K562 (cell line): ENCODE measurements around the gene SLC7A14. TPM values are rescaled to one million over a fixed set of nuclear protein-coding genes. Genes with fewer than 3 reads are reported as not detected.

Experiments
- ATAC-seq: fragments of 200-7000 bp; cut with Tn5 transposase; 3 replicates; pipeline ENCODE4 v1.9.1; 2020; ENCODE audit warnings: moderate library complexity
- BruUV-seq: library from RNA; stranded (reverse); fragments of 400-500 nt; replicated peaks from 2 replicates; lab custom pipeline; 2021; lab: Mats Ljungman, UMichigan
- CTCF ChIA-PET: fragments of 300-600 bp; formaldehyde crosslinking; extraction: SDS; loops from one replicate; lab custom pipeline; 2021; ENCODE audit warnings: low intra/inter-chr PET ratio; lab: Yijun Ruan, JAX
- POLR2A ChIA-PET: fragments of 300-600, 350-650 bp; sonication (Branson Sonifier 250); formaldehyde crosslinking; extraction: SDS; loops from one replicate; lab custom pipeline; 2021; ENCODE audit warnings: antibody characterized with exemption, inconsistent platforms; lab: Yijun Ruan, JAX
- DNase-seq, 4 experiments: peaks; one replicate each; pipeline versions ENCODE4 v3.0.0 to v3.0.0-alpha.2; 2011 to 2018; ENCODE audit warnings: low spot score in 3 of 4, mixed read lengths in 3 of 4; ENCODE audit errors: extremely low read depth in 1 of 4
- FAIRE-seq: peaks from 2 replicates; lab custom pipeline; 2011; peaks lifted over from hg19 to GRCh38; lab: Jason Lieb, UNC
- H2AFZ ChIP-seq: 2 replicates; pipeline ENCODE4 v1.6.0; 2011; ENCODE audit warnings: low read depth, low read length, control low read depth, inconsistent platforms
- H3K27ac ChIP-seq: fragments of 200-600 bp; 3 replicates; pipeline ENCODE4 v1.8.0; 2011; ENCODE audit warnings: low read depth, mild to moderate bottlenecking, control low read depth, inconsistent platforms, low read length, moderate library complexity, mixed read lengths; ENCODE audit errors: extremely low read depth
- H3K27me3 ChIP-seq, 2 experiments: fragments of 300-600 bp in 1 of 2; 2 replicates in 1 of 2; 3 replicates in 1 of 2; pipeline versions ENCODE4 v1.6.0 to v1.8.0; 2011; ENCODE audit warnings: inconsistent platforms in 2 of 2, low read length in 2 of 2, mild to moderate bottlenecking in 1 of 2, mixed read lengths in 1 of 2, moderate library complexity in 1 of 2; ENCODE audit not compliant: control insufficient read depth in 2 of 2, insufficient read depth in 2 of 2
- H3K36me3 ChIP-seq: fragments of 300-600 bp; 3 replicates; pipeline ENCODE4 v1.8.0; 2011; ENCODE audit warnings: mild to moderate bottlenecking, low read length, inconsistent platforms; ENCODE audit not compliant: control insufficient read depth, insufficient read depth
- H3K4me1 ChIP-seq, 2 experiments: fragments of 200-600 bp in 1 of 2; replicated peaks in 1 of 2; 2 replicates in 1 of 2; 3 replicates in 1 of 2; pipeline versions ENCODE4 v1.5.1 to v1.8.0; 2011; ENCODE audit warnings: inconsistent platforms in 2 of 2, low read length in 2 of 2, mild to moderate bottlenecking in 1 of 2, mixed read lengths in 1 of 2, moderate library complexity in 1 of 2; ENCODE audit not compliant: control insufficient read depth in 2 of 2, insufficient read depth in 2 of 2
- H3K4me2 ChIP-seq: 2 replicates; pipeline ENCODE4 v1.6.1; 2011; ENCODE audit warnings: low read length, control low read depth, inconsistent platforms, mixed read lengths; ENCODE audit not compliant: insufficient read depth
- H3K4me3 ChIP-seq: fragments of 200-600 bp; sonication (generic), shearing (Covaris generic); 2 replicates; pipeline ENCODE4 v1.5.1; 2016; ENCODE audit warnings: control low read depth, inconsistent platforms
- H3K79me2 ChIP-seq: fragments of 200-600 bp; 3 replicates; pipeline ENCODE4 v1.8.0; 2011; ENCODE audit warnings: low read length, inconsistent platforms; ENCODE audit not compliant: control insufficient read depth, insufficient read depth
- H3K9ac ChIP-seq, 2 experiments: 2 replicates each; pipeline versions ENCODE4 v1.6.0 to v1.6.1; 2011; ENCODE audit warnings: low read depth in 2 of 2, low read length in 2 of 2, control low read depth in 1 of 2, inconsistent platforms in 1 of 2, mild to moderate bottlenecking in 1 of 2, mixed read lengths in 1 of 2; ENCODE audit not compliant: insufficient read depth in 1 of 2
- H3K9me1 ChIP-seq: one replicate; pipeline ENCODE4 v1.6.0; 2011; ENCODE audit warnings: inconsistent platforms, mild to moderate bottlenecking, low read length, moderate library complexity; ENCODE audit not compliant: control insufficient read depth, insufficient read depth
- H3K9me3 ChIP-seq: replicated peaks from 2 replicates; pipeline ENCODE4 v1.5.1; 2011; ENCODE audit warnings: low read depth, low read length, inconsistent platforms; ENCODE audit not compliant: control insufficient read depth, insufficient read depth
- H4K20me1 ChIP-seq: replicated peaks from 2 replicates; pipeline ENCODE4 v1.6.1; 2011; ENCODE audit warnings: low read length, inconsistent platforms, mixed read lengths; ENCODE audit not compliant: control insufficient read depth, insufficient read depth
- C11orf30 ChIP-seq: fragments of 450-650 bp; IDR thresholded peaks from 2 replicates; pipeline ENCODE4 v1.6.1; 2016; ENCODE audit warnings: low read depth, mild to moderate bottlenecking
- CTCF ChIP-seq, 3 experiments: IDR thresholded peaks in 2 of 3; conservative IDR thresholded peaks in 1 of 3; 2 replicates each; pipeline ENCODE4 v1.5.1; 2011 to 2012; ENCODE audit warnings: low read length in 3 of 3, mild to moderate bottlenecking in 3 of 3, control low read depth in 2 of 3, improper control_type of control experiment in 1 of 3, inconsistent platforms in 1 of 3, low read depth in 1 of 3, mixed read lengths in 1 of 3, moderate library complexity in 1 of 3; ENCODE audit not compliant: insufficient read depth in 2 of 3
- NFE2 ChIP-seq: IDR thresholded peaks from 2 replicates; pipeline ENCODE4 v1.6.1; 2014; ENCODE audit warnings: antibody characterized with exemption, low read depth
- RFX7 ChIP-seq: fragments of 250-450 bp; sonication (Bioruptor Pico); IDR thresholded peaks from 2 replicates; pipeline ENCODE4 v1.5.1; 2021; ENCODE audit warnings: mild to moderate bottlenecking
- TCF7 ChIP-seq: sonication (generic); IDR thresholded peaks from 2 replicates; pipeline ENCODE4 v1.6.1; 2016; ENCODE audit warnings: antibody characterized with exemption, borderline replicate concordance
- TOE1 ChIP-seq, 2 experiments: fragments of 450-650 bp in 1 of 2; sonication (generic) in 1 of 2; formaldehyde crosslinking in 1 of 2; IDR thresholded peaks; 2 replicates each; pipeline versions ENCODE4 v1.7.1 to v1.8.0; 2016 to 2022; ENCODE audit warnings: borderline replicate concordance in 2 of 2, mild to moderate bottlenecking in 2 of 2, antibody characterized with exemption in 1 of 2, inconsistent platforms in 1 of 2, low read depth in 1 of 2, missing genetic modification reagents in 1 of 2, moderate library complexity in 1 of 2
- WGBS: fragments of 100-300 bp; shearing (Covaris generic); methylation state at CpG from one replicate; pipeline ENCODE4 v1.1.6; 2016; ENCODE audit warnings: low coverage, mixed read lengths; ENCODE audit not compliant: insufficient coverage; ENCODE audit errors: missing lambda C conversion rate; 5-methylcytosine and 5-hydroxymethylcytosine counted together
- in situ Hi-C: fragments of 300-500 bp; cut with MboI; formaldehyde crosslinking; loops from 4 replicates; pipeline ENCODE4 v1.15.0; 2018; ENCODE audit warnings: inconsistent platforms, mixed read lengths
- intact Hi-C: fragments of 100-400 bp; cut with micrococcal nuclease; formaldehyde crosslinking; loops from 2 replicates; pipeline ENCODE4 v1.14.2; 2022
- polyA plus RNA-seq, 8 experiments: library from polyadenylated mRNA; depleted of rRNA in 4 of 8; stranded (reverse) in 5 of 8; unstranded in 3 of 8; fragments of >200 nt; fragmentation: Nextera tagmentation in 2 of 8; fragmentation: Illumina TruSeq in 1 of 8; extraction: Ambion mirVana in 2 of 8; extraction: Trizol in 1 of 8; gene quantifications; 2 replicates each; pipeline versions ENCODE4 v1.2.1 to v1.2.3, GENCODE V29; 2011 to 2014; ENCODE audit warnings: inconsistent platforms in 1 of 8, missing spikeins in 1 of 8
- total RNA-seq, 7 experiments: library from RNA; depleted of rRNA in 6 of 7; stranded (reverse); fragments of >200 nt in 6 of 7; fragmentation: Illumina TruSeq in 2 of 7; extraction: Trizol in 2 of 7; gene quantifications; 2 replicates each; pipeline versions ENCODE4 v1.2.1 to v1.2.3, GENCODE V29; 2011 to 2021; ENCODE audit warnings: low replicate concordance in 1 of 7

Gene SLC7A14
- total and polyA plus RNA-seq, 9 of the 15 experiments (the other 6 are each of a cell fraction or from before 2014, with no cell fraction given) = not detected

GRCh38 chr3:170553788-170554757, 31.8 kb downstream of the SLC7A14 start (continued):
- TF ChIP-seq CTCF (IDR thresholded peaks at IDR 0.05 in 2 of 3, conservative IDR thresholded peaks at IDR 0.05 in 1 of 3; ENCODE audit: insufficient read depth in 2 of 3, low read depth in 1 of 3, low read length in 3 of 3) (peak in 1 of 3 experiments; percentile 36; a peak in 2 of 6 replicates), TCF7 (no peak)

GRCh38 chr3:170551252-170551651, 34.6 kb downstream of the SLC7A14 start:
- intact Hi-C loops (loop anchor here (5.0 to 10.0 kb wide), 2 partner anchors 144 to 261 kb away; no protein-coding TSS in a partner anchor), in situ Hi-C loops (no loop called here)
- ATAC-seq (no peak), FAIRE-seq (peak; percentile 63), DNase-seq (no peak)
- TF ChIP-seq TOE1 (IDR thresholded peaks at IDR 0.05; ENCODE audit: borderline replicate concordance) = no peak
- TF ChIP-seq TOE1 (CRISPR knock-in tag; IDR thresholded peaks at IDR 0.05; ENCODE audit: borderline replicate concordance, low read depth) = no peak
- peak; percentile 36; the same call in 1 of the 2 replicates for TF ChIP-seq NFE2
- TF ChIP-seq RFX7 (CRISPR knock-in tag) = no peak
- TF ChIP-seq C11orf30 = peak; percentile 35; the same call in 1 of the 2 replicates
- Histone ChIP-seq H3K4me3 (no peak overlapping the region), H3K9me3 (no peaks in the 10 kb centered on the region), H3K4me1 (no peaks in the 10 kb centered on the region), H3K79me2 (no peaks in the 10 kb centered on the region), H4K20me1 (no peaks in the 10 kb centered on the region), H3K27me3 (no peaks in the 10 kb centered on the region), H3K4me2 (no peak overlapping the region), H3K36me3 (no peaks in the 10 kb centered on the region), H3K9ac (no peak overlapping the region), H3K9me1 (no peaks in the 10 kb centered on the region), H3K27ac (no peak overlapping the region), H2AFZ (no peak overlapping the region)
- ChIA-PET POLR2A (no interaction called here), CTCF (no interaction called here)
- 0% methylated on average over 2 of the region's 2 CpGs for WGBS
- BruUV-seq = no TSS peak
